Neural cell (in vitro differentiated cells): ENCODE results near the gene CPNE6.

ENCODE experiments used
- CTCF ChIP-seq: fragments of 450-650 bp; IDR thresholded peaks from 2 replicates; pipeline ENCODE4 v1.5.1; 2014; ENCODE audit warnings: antibody characterized with exemption, mild to moderate bottlenecking, moderate library complexity; ENCODE audit not compliant: poor library complexity, severe bottlenecking
- EP300 ChIP-seq: fragments of 450-650 bp; conservative IDR thresholded peaks from 2 replicates; pipeline ENCODE4 v1.6.1; 2014; ENCODE audit warnings: antibody characterized with exemption, mild to moderate bottlenecking, moderate library complexity; ENCODE audit not compliant: poor library complexity, severe bottlenecking
- EZH2 ChIP-seq: fragments of 200-600, 300-800 bp; shearing (Covaris generic), sonication (generic); IDR thresholded peaks from 2 replicates; pipeline ENCODE4 v1.6.1; 2014; ENCODE audit warnings: antibody characterized with exemption, low read length, borderline replicate concordance, mild to moderate bottlenecking; ENCODE audit not compliant: insufficient read depth, poor library complexity, severe bottlenecking
- POLR2AphosphoS5 ChIP-seq: IDR thresholded peaks from 2 replicates; pipeline ENCODE4 v1.6.1; 2012
- REST ChIP-seq: IDR thresholded peaks from 2 replicates; pipeline ENCODE4 v1.6.1; 2012; ENCODE audit warnings: borderline replicate concordance

- TF ChIP-seq CTCF = no peak
- TF ChIP-seq POLR2AphosphoS5 = peak; percentile 87
- peak; percentile 6 for TF ChIP-seq REST
- TF ChIP-seq EZH2 = no peak
- peak; percentile 86 for TF ChIP-seq EP300
These were observed 43.4 kb downstream of the CPNE6 start, which contains the start of the genes DCAF11 and NRL for GRCh38 chr14:24114532-24115421.
